ENCODE results near the gene ZSCAN21.

DNA sequence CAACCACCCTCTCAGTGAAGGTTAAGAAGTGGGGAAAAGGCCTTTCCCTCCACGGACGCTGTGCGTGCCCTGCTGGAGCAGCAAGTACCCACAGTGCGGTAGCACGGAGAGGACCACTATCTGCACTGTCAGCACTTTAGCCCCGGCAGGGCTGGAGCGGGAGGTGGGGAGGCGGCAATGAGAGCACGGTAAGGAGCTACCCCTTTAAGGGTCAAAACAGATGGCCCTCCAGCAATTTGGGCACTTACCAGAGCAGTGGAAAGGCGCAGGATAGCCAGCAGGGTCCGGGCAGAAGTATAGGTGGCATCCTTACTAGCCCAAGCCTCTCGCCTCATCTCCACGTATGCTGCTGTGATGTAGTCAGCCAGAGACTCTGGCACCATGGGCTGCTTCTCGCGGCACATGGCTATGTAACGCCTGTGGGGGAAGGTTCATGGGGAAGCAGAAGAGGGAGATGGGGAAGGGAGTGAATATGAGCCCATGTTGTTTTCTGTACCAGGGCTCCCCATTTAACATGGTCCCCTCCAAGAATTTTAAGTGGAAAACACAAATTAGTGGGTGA is 44.4 kb downstream of the ZSCAN21 start:
- no peak for TF ChIP-seq POLR2A (IDR thresholded peaks at IDR 0.05)
- TF ChIP-seq, protein P1, sequence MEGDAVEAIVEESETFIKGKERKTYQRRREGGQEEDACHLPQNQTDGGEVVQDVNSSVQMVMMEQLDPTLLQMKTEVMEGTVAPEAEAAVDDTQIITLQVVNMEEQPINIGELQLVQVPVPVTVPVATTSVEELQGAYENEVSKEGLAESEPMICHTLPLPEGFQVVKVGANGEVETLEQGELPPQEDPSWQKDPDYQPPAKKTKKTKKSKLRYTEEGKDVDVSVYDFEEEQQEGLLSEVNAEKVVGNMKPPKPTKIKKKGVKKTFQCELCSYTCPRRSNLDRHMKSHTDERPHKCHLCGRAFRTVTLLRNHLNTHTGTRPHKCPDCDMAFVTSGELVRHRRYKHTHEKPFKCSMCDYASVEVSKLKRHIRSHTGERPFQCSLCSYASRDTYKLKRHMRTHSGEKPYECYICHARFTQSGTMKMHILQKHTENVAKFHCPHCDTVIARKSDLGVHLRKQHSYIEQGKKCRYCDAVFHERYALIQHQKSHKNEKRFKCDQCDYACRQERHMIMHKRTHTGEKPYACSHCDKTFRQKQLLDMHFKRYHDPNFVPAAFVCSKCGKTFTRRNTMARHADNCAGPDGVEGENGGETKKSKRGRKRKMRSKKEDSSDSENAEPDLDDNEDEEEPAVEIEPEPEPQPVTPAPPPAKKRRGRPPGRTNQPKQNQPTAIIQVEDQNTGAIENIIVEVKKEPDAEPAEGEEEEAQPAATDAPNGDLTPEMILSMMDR (IDR thresholded peaks at IDR 0.05): no peak

Data from thyroid gland (tissue), 4 donors.